ENCODE data around the gene TRIM62.
"Not testable (repeated sequence)": the region's sequence is repeated elsewhere in the genome, so short reads cannot be mapped to it uniquely, and the experiment has no call there.

Gene TRIM62

DNA sequence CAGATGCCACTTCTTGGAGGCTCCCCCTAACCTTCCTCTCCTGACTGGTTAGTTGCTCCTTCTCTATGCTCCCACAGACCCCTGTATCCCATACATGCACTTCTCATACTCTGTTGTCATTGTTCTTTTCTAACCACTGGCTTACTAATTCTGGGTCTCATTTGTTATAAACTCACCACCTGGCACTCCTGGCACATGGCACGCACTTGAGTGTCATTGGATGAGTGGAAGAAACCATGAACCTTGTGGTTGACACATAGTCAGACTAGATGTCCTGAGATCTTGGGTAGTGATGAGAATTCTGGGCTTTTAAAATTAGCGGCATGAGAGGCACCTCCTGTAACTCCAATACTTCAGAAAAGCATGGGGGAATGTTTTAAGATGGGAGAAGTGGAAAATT is 49.3 kb downstream of the TRIM62 start:
- DNase-seq: no peak

DNA sequence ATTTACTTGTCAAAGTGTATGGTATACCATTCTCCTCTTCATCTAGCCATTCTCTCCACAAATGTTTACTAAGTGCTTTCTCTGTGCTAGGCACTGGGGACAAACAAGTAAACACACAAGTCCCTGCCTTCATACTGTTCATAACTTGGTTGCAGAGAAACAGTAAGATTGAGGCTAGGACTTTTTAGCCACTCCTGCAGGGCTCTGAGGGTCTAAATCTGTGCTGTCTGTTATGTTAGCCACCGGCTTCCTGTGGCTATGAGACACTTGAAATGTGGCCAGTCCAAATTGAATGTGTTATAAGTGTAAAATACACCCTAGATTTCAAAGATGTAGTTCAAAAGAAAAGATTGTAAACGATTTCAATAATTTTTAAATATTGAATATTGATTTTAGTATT is 50.7 kb downstream of the TRIM62 start:
- DNase-seq: no peak

DNA sequence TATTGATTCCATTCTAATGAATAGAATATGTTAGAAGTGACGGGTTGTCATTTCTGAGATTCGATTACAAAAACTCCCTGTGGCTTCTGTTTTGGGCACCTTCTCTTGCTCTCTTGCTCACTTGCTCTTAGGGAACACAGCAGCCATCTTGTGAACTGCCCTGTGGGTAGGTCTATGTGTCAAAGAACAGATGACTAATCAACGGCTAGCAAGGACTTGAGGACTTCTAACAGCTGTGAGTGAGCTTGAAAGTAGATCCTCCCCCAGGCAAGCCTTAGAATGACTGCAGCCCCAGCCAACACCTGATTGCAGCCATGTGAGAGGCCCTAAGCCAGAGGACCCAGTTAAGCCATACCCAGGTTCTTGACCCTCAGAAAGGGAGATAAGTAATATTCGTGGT is 51.5 kb downstream of the TRIM62 start:
- no peak for DNase-seq

DNA sequence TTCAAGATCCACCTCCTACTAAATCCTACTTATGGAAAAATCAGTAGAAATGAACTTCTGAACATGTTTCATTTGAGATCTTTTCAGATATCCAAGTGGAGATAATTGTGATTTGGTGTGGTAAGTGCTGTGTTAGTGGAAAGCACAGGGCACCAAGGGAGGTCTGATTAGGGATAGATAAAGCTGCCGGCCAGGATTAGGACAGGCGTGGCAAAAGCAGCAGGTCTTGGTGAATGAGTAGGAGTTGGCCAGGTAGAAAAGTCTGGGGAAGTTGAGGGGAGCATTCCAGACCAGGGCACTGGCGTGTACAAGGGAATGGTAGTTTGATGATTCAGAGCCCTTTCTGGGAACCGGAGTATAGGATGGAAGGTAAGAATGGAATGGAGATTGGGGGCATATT is 53.1 kb downstream of the TRIM62 start:
- no peak for DNase-seq

DNA sequence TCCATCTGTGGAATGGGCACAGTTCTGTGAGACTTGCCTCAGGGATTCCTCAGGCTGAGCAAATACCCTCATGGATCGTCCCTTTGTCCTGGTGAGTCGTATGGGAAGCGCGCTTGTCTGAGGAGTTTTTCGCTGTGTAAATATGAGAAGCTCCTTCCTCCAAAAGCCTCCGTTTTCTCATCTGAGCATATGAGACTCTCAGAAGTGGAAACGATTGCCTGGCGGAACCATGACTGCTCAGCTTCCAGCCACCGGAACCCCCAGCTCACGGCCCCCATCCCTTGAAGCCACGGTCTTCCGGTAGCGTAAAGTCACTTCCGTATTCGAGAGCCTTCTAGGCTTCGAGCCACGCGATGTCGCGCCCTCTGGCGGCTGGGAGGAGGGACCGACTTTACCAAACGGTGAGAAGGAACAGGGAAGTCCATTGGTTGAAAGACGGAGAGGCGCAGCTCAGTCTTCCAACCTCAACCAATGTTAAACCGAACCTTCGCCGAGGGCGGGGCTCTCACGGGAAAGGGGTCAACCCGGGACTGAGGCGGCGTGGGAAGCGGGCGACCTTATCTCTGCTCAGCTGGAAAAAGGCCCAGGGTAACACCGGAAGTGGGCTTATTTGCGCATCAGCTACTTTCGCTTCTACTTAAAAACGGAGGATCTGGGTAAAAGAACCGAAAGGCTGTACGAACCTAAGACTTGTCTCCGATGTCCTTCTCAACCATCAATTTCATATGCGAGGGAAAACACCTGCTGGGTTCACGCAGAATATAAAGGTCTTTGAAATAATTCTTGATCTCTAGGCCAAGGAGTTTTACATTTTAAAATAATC is 54.6 kb downstream of the TRIM62 start:
- DNase-seq: peak; percentile 100

DNA sequence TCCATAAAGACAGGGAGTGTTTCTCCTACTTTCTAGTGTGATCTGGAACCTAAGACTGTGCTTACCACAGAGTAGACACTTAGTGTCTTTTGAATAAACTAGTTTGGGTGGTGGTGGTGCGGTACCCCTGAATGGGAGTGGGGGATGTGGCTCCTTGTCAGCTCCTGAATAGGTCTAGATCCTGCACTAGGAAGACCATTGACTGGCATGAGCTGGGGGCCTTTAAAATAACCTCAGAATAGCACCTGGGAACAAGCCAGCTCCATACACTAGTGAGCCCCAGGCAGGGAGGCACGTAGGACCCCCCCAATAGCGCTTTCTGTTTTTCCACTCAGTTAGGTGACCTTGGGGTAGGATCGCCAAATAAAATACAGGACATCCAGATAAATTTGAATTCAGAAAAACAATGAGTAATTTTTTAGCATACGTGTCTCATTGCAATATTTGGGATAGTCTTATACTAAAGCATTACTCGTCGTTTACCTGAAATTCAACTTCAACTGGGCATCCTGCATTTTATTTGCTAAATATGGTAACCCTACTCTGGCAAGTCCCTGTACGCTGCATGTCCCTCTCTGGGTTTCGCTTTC is 55.3 kb downstream of the TRIM62 start:
- DNase-seq: no peak

DNA sequence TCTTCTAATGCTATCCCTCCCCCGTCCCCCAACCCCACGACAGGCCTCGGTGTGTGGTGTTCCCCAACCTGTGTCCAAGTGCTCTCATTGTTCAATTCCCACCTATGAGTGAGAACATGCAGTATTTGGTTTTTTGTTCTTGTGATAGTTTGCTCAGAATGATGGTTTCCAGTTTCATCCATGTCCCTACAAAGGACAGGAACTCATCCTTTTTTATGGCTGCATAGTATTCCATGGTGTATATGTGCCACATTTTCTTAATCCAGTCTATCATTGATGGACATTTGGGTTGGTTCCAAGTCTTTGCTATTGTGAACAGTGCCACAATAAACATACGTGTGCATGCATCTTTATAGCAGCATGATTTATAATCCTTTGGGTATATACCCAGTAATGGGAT is 57.2 kb downstream of the TRIM62 start:
- not testable (repeated sequence) for DNase-seq

DNA sequence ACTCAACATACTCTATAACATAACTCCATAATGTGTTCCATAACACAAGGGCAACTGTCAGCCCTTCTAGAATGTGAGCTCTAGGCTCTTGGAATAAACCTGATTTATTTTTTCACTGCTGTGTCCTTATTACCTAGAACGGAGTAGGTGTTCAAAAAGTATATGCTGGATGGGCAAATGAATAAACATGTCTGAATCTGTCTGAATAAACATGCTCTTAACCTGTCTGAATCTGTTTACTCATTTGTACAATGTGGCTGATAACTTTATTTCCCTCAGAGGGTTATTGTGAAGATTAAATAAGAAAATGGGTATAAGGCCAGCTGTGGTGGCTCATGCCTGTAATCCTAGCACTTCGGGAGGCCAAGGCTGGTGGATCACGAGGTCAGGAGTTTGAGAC is 58.6 kb downstream of the TRIM62 start:
- DNase-seq: no peak

DNA sequence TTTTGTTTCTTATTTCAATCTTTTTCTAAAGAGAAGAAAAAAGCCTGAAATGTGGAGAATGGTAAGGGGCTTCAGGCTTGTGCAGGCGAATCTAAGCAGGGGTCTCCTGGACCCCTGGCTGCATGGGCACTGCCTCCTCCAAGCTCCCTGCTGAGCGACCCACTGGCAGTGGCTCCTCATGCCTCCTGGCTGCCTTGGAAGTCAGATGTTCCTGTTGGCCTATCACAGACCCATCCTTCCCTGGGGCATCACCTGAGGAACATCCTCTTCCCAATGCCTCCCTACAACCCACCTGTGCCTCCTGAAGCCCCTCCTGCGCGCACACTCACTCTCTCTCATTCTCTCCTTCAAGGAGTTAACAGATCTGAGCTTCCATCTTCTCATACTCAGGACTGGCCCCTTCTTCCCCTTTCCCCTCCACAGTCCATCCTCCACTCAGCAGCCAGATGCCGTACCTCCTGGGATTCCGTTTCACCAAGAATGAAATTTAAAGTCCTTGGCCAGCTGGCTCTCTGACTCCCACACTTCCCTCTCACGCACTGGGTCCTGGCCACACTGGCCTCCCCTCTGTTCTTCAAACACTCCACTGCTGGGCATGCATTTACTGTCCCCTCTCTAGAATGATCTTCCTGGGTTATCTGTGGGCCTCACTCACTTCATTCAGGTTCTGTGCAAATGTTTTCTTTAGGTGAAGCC is 59.2 kb downstream of the TRIM62 start:
- no peak for DNase-seq

DNA sequence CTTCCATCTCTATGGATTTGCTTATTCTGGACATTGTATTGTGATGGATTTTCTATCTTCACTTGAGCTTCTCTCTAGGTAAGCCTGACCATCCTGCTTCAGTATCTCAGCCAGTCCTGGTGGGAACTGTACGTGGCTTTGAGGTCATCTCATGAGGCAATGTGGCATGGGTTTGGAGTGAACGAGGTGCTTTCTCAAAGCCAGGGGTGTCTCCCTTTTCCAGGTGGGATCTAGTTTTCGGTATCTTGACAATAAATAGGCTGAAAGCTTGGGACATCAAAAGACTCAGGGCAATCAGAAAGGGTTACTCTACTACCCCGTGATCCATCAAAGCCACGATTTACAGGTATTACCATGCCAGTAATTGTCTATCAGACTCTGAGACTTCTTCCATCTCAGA is 60.1 kb downstream of the TRIM62 start:
- DNase-seq: no peak

DNA sequence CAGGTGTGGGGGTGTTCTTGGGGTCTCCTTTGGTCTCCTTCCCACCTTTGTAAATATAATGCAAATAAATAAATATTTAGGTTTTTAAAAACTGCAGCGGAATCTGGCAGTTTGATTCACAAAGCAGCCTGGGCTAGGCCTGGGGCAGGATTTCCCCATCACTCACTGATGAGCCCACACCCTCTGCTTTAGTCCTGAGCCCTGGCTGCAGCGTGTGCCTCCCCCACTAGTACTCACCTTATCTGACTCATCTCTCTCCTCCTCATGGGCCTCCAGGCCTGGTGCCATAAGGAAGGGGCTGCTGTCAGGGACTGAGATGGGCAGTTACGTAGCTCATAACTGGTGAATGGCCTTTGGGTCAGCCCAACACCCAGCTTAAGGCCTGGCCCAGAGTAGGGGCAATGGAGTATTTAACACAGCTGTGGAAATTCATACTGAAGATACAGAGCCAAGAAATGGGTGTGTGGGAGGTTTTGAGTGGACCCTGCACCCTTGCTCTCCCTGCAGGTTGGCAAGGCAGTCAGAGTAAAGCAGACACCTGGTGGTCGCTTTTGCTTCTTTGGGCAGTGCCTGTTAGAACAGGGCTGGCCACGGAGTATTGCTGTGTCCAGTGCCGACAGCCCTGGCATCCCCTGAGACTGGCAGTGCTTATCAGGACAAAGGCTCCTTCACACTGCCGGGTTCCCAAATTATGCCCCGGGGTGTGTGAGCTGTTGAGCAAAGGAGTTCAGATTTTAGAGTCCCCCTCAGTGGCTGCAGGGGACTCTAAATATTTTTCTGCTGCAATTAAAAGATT is 61.2 kb downstream of the TRIM62 start:
- DNase-seq: no peak

DNA sequence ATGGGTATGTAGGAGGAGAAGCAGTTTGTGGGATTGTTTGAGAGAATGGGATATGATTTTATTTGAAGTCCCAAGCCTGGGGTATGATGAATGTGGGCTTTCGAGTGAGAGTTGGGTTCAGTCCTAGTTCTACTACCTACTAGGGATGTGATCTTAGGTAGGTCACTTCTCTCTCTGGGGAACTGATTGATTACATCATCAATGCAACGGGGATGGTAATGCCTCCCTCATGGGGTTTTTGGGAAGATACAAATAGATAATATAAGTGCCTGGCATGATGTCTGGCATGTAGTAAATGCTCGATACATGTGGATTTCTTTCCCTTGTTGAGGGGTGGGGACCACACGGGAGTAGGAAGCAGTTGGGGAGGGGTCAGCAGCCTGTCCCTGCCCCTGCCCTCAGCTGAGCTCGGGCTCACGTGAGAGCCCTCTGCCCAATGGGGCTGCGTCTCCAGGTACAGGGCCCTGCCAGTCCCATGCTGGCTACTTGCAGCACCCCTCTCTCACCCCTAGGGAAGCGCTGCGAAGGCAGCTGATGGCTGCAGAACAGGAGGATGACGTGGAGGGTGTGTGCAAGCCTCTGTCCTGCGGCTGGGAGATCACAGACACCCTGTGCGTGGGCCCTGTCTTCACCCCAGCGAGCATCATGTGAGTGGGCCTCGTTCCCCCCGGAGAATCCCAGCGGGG is 62.2 kb downstream of the TRIM62 start:
- no peak for DNase-seq

DNA sequence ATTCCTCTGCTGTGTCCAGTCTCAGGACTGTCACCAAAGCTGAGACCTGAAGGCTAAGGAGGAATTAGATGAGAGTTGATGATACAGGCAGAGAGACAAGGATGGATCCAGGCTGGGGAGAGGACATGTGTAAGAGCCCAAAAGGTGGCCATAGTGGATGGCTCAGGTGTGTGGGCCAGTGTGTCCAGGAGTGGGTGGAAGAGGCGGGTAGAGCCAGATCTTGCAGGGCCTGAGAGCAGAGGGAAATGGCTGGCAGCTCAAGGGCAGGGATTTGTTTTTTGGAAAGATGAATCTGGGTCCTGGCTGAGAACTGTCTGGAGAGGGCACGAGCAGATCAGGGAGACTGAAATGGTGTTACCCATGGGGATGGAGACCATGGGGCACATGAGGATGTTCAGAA is 62.8 kb downstream of the TRIM62 start:
- no peak for DNase-seq

DNA sequence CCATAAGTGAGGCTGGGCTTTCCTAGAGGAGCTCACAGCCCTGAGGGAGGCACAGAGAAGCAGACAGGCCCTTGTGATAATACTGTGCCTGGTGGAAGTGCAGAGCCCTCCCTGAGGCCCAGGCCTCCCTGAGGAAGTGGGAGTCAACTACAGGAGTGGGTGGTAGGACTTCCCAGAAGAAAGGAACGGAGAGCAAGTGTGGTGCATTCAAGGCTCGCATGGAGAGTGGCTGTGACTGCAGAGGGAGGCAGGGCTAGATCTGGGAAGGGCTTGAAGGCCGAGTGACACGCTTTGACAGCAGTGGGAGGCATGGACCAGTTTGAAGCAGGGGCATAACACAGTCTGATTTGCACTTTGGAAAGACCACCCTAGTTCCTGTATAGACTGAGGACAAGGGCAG is 63.6 kb downstream of the TRIM62 start:
- DNase-seq: no peak

DNA sequence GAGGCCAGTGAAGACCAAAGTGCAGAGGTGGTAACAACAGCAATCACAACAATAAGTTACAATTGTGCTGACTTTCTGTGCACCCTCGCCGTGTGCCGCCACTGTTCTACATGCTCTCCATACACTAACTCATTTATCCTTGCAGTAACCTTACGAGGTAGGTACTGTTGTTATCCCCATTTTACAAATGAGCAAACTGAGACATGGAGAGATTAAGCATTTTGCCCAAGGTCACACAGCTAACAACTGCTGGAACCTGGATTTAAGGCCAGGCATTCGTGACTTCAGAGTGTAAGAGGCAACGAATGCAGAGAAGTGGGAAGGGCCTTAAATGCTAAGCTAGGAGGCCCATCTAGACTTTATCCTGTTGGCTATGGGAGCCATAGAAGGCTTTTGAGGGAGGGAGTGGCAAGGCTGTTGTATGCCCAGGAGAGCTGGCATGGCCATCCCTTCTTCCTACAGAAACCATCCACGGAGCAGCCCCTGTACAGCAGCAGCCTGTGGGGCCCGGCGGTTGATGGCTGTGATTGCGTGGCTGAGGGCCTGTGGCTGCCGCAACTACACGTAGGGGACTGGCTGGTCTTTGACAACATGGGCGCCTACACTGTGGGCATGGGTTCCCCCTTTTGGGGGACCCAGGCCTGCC is 64.3 kb downstream of the TRIM62 start:
- no peak for DNase-seq

DNA sequence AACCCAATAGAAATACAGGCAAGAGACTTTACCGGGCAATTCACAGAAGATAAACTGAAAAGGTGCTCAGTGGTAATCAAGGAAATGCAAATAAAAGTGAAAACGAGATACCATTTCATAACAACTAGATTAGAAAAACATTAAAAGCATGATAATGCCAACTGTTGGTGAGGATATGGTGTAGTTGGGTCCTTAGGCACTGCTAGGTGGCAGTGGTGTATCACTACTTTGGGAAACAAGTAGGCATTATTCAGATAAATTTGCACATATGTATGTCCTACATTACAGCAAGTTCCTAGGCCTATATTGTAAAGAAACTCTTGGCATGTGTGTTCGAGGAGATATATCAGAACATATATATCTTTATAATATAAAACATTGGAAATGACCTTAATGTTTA is 69.9 kb downstream of the TRIM62 start:
- DNase-seq: peak; percentile 79

DNA sequence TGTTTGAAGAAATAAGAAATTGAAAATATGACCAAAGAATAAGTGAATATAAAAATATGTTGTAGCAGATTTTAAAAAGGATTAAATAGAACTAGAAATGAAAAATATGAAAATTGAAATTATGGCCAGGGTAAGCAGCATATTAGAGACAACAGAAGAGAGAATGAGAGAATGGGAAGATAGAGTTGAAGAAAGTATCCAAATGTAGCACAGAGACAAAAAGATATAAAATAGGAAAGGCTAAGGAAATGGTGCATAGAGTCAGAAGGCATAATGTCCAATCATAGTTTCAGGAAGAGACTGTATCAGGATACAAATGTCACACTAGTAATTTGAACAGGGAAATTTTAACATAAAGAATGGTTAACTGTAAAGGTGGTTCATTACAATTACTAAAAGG is 71.4 kb downstream of the TRIM62 start:
- no peak for DNase-seq

DNA sequence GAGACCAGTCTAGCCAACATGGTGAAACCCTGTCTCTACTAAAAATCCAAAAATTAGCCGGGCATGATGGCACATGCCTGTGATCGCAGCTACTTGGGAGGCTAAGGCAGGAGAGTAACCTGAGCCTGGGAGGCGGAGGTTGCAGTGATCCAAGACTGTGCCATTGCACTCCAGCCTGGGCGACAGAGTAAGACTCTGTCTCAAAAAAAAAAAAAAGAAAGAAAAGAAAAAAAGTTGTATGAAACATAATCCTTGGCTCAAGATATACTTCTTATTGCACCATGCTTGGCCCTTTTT is 81.8 kb downstream of the TRIM62 start:
- not testable (repeated sequence) for DNase-seq

DNA sequence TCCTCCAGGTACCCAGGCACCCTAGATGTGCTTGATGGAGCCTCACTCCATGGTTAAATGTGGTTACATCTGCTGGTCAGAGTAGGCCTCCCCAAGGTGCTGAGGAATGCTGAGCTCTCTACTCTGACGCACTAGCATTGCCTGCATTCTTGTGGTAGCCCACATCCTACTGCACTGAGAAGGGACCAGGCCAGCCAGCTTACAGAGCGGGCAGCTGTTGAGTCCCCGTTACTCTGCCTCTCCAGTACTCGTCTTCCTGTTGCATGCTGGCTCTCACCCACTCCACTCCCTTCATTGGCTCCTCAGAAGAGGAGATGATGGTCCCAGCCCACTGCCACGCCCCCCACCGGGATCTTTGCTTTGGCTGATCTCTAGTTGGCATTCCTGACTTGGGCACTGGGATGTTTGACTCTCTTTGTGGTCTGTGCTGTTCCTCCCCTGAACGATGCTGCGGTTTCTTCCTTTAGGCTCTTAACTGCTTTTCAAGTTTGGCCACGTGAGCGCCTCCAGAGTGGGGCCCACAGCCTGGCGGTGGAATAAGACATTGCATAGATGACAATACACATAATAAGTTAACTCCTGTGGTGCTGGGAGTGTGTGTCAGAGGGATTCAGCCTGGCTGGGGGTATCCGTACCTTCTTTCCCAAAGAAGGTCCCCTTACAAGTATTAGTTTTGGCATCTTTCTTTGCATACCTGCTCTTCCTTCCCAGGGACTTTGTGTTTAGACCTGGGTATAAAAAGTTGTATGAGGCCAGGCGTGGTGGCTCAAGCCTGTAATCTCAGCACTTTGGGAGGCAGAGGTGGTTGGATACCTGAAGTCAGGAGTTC is 82.3 kb downstream of the TRIM62 start:
- DNase-seq: peak; percentile 97

DNA sequence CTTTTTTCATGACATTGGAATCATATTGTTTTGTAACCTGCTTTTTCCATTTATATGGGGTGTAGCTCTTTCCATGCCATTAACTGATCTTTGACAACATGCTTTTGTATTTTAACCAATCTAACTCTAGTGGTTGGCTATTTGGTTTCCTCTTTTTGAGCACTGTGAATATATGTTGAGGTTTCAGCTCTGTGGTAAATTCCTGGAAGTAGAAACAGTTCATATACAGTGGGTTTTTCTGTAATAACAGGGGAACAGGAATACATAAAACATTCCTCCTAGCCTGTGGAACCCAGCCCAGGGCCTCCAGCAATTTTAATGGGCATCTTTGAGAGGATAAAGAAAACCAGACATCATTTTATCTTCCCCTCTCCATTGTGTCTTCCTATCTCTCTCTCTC is 83.5 kb downstream of the TRIM62 start:
- DNase-seq: peak; percentile 85

DNA sequence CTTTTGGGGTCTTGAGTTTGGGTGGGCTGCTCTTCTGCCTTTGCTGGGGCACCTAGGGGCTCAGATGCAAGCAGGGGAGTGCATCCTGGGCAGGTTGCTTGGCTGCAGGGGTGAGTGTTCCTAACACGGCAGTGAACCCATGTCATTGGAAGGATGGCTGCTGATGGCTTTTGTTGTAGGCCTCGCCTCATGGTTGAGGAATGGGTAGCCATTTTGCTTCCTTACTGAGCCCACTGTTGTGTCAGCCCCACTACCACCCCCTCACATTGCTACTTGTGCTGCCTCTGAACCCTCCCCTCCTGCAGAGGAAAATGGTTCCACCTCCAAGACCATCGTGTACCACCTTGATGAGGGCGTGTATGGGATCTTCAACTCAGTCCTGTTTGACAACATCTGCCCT is 84.1 kb downstream of the TRIM62 start:
- no peak for DNase-seq

Data from hematopoietic multipotent progenitor cell treated with erythropoietin and hydrocortisone succinate and interleukin-3 and kit ligand, for 4 days (in vitro differentiated cells).